ENCODE measurements around the gene JTB.

DNA sequence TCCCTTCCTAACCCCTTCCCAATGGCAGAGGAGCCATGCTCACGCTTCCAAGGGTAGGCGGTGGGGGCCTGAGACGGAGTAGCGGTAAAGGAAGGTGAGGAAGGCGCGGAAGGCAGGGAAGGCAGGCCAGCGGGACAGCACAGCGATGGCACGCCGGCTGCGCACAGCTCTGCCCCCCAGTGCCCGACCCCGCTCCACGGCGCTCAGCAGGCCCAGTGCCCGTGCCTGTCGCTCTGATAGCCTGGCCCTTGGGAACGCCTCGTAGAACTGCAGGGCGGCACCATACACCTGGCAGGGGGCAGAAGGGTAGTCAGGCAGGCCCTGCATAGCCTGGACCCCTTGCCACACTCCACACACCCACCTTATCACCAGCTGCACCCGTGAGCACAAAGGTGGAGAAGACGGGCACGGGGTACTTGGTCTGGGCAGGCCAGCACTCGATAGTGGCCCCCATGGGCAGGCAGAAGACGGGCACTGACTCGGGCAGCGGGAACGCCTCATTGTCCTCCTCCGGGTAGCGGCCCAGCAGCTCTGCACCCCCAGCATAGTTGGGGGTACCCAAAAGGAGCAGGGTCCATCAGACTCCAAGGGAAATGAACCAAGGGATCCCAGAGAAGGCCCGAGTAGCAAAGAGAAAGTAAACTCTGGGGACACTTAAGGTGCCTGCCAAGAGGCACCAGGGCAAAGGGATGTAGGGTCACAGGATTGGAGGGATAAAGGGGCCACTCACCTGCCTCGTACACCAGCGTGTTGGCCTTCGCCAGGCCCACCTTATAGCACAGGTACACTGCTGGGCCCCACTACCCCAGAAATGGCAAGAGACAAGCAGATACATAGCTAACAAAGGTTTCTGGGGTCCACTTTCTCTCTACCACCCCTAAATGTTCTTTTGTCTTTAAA lies 35.4 kb downstream of the JTB start:
- TF ChIP-seq, protein P1, sequence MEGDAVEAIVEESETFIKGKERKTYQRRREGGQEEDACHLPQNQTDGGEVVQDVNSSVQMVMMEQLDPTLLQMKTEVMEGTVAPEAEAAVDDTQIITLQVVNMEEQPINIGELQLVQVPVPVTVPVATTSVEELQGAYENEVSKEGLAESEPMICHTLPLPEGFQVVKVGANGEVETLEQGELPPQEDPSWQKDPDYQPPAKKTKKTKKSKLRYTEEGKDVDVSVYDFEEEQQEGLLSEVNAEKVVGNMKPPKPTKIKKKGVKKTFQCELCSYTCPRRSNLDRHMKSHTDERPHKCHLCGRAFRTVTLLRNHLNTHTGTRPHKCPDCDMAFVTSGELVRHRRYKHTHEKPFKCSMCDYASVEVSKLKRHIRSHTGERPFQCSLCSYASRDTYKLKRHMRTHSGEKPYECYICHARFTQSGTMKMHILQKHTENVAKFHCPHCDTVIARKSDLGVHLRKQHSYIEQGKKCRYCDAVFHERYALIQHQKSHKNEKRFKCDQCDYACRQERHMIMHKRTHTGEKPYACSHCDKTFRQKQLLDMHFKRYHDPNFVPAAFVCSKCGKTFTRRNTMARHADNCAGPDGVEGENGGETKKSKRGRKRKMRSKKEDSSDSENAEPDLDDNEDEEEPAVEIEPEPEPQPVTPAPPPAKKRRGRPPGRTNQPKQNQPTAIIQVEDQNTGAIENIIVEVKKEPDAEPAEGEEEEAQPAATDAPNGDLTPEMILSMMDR (conservative IDR thresholded peaks at IDR 0.05; ENCODE audit: low read length): no peak
- TF ChIP-seq EZH2phosphoT487 (IDR thresholded peaks at IDR 0.05; ENCODE audit: borderline replicate concordance, low read depth, low read length): no peak

Measured in OCI-LY7 (cell line).